Measurements from ENCODE around the gene OR1L8.
"Not testable (repeated sequence)": the region's sequence is repeated elsewhere in the genome, so short reads cannot be mapped to it uniquely, and the experiment has no call there.

OR1L8 gene, protein sequence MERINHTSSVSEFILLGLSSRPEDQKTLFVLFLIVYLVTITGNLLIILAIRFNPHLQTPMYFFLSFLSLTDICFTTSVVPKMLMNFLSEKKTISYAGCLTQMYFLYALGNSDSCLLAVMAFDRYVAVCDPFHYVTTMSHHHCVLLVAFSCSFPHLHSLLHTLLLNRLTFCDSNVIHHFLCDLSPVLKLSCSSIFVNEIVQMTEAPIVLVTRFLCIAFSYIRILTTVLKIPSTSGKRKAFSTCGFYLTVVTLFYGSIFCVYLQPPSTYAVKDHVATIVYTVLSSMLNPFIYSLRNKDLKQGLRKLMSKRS

DNA sequence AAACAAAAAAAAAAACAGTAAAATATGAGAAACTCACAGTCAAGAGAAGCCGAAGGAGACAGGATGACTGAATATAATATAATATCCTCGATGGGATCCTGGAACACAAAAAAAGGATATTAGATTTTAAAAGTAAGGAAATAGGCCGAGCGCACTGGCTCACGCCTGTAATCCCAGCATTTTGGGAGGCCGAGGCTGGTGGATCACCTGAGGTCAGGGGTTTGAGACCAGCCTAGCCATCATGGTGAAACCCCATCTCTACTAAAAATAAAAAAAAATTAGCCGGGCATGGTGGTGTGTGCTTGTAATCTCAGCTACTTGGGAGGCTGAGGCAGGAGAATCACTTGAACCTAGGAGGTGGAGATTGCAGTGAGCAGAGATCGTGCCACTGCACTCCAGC, at the start of gene OR1L8:
OR1L8 (minus strand) TSS at position 101 of the 400 bp plus-strand sequence. CDS start 14,907 bp downstream, outside the sequence.
- DNase-seq: not testable (repeated sequence)

DNA sequence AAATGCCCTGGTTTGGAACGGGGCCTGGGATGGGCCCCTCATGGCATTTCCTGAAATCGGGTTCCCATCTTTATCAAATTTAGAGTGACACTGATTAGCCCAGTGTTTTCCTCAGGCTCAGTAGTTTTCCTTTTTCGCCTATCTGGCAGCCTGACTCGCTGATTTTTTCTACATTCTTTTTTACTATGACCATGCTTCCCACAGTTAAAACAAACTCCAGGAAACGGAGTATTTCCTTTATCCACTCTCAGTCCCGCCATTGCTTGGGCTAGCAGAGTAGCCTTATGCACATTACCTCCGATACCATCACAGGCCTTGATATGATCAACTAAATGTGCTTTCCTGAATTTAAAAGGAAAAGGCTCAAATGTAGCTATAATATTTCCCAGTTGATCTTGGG, 36.8 kb upstream of the OR1L8 start:
- no peak for DNase-seq

DNA sequence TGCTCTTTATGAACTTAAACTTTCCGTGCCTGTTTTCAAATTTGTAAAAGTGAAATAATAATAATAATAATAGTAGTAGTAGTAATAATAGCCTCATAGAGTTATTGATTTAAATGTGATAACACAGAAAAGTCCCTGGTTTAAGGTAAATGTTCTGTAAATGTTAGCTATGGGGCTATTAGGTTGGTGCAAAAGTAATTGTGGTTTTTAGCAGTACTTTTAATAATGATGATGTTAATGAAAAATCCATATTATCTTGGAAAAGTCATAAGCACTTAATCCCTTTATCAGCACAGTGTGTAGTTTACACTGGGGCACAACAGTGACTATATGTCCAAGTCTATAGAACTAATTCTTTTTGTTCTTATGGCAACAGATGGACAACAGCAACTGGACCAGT, 31.2 kb upstream of the OR1L8 start, which contains the start of gene OR1Q1:
OR1Q1 (plus strand) TSS at position 377 of the 400 bp plus-strand sequence; CDS start at position 377, 0 bp downstream.
- no peak for DNase-seq

DNA sequence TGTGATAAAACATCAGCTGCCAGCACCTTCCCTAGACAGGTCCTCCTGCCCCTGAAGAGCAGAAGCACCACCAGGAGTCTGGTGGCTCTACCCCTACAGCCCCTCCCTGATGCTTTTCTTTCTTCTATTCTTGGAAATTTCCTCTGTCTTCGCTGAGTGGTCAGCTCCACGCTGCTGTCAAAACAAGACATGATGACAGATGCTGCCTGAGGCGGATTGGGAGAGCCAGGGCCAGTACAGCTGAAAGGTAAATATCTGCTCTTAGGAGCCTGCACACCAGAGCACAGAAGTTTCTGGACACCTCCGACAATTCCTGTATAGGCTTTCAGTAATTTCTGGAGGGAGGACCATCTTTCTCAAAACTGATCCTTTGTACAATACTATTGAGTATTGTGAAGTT, 26.6 kb upstream of the OR1L8 start:
- DNase-seq: no peak

DNA sequence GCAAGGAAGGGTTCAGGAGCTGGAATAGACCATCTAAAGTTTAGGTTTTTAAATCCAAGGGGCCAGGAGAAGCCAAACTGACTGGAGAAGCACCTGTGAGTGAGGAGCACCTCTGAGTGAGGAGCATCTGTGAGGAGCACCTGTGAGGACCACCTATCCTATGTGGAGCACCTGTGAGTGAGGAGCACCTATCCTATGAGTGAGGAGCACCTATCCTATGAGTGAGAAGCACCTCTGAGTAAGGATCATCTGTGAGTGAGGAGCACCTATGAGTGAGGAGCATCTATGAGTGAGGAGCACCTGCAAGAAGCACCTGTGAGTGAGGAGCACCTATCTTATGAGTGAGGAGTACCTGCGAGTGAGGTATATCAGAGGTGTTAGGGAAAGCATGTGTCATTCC, 23.4 kb upstream of the OR1L8 start:
- no peak for DNase-seq

DNA sequence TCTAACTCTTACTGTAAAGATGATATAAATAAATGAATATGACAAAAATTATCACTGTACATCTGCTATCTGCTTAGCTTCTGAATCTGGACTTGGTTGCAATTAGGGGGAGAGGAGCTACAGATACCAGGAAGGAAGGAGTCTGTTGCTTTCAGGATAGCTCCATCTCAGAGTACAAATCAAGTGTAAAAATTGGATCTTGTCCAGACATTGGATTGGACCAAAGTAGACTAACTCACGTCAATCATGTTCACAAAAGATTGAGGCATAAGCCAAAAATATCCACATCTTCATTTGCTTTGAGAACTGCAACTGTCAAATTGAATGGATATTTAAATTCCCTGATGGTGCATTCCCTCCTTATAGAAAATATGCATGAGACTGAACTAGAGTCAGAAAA, 22.5 kb upstream of the OR1L8 start:
- DNase-seq: no peak

DNA sequence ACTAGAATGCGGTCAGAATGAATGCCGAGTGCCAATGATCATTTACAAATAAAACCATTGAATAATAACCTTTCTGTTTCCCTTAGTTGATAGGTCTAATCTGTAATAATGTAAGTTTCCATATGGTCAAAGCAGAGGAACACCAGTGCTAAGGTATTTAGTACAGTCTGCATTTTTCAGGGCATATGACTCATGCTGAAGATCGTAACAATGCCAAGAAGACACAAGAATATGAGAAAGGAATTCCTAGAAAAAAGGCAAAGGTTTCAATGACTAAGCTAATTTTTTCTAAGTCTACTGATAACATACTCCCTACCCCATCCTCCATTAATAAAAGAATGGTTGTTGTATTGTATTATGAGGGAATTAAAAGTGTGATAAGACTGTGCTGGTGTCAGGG, 2.8 kb downstream of the OR1L8 start:
- peak; percentile 77 for DNase-seq

DNA sequence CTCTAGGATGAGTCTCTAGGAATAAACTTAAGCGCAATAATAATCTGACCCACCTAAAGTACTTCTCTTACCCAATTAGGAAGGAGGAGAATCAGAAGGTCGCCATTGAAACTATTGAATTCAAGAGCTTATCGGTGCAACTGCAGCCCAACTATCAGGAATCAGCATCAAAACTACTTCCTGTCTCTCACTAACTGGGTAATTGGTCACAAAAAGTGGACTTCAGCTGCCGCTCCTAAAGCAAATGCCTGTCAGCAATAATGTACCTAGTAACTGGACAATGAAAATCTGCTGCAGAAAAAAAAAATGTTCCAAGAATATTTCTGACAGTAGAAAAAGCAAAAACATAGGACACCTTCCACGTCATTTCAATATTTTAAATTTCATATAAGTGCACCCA, 3.3 kb downstream of the OR1L8 start:
- peak; percentile 39 for DNase-seq

DNA sequence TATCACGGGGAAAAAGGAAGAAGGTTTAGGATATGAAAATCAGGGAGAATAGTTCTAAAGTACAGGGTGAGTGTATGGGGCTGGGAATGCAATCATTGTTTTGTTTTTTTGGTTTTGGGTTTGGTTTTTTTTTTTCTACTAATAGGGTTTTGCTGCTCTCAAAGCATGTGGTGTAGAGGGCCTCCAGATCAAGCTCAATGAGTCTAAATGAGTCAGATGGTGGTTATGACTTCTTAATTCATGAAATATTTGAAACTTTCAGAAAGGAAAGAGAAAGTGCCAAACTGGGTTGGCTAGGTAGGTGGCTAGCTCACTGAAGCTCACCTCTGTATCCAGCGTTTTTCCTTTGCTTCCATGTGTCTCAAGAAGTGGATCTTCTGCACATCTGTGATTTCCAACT, 10.7 kb downstream of the OR1L8 start:
- peak; percentile 24 for DNase-seq

DNA sequence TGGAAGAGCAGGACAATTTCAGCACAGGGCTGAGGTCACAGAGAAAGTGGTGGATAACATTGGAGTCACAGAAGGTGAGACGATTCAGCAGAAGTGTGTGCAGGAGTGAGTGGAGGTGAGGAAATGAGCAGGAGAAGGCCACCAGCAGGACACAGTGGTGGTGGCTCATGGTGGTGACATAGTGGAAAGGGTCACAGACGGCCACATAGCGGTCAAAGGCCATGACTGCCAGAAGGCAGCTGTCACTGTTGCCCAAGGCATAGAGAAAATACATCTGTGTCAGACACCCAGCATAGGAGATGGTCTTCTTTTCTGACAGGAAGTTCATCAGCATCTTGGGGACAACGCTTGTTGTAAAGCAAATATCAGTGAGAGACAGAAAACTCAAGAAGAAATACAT, 15.3 kb downstream of the OR1L8 start:
- DNase-seq: no peak

DNA sequence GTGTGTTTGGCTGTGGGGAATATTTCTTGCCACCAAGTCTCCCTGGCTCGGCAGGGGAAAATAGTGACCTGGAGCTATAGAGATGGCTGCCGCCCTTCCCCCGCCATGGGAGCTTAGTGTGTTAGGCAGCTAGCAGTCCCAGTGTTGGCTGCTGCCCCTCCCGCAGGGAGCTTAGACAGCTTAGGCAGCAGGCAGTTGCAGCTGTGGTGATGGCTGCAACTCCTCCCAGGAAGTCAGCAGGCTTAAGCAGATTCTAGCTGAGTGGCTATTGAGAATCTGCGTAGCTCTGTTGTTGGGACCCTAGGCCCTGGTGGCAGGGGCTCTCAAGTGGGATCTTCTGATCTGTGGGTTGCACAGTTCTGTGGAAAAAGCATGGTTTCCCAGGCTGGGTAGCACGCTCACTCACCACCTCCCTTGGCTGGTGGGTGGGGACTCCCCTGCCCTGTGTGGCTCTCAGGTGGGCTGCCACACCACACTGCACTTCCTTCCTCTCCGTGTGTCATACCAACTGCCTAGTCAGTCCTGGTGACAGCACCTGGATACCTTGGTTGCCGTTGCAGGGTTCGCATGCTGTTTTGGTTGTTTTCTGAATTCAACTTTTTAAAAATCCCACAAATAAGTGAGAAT, 20.9 kb downstream of the OR1L8 start:
- no peak for DNase-seq

DNA sequence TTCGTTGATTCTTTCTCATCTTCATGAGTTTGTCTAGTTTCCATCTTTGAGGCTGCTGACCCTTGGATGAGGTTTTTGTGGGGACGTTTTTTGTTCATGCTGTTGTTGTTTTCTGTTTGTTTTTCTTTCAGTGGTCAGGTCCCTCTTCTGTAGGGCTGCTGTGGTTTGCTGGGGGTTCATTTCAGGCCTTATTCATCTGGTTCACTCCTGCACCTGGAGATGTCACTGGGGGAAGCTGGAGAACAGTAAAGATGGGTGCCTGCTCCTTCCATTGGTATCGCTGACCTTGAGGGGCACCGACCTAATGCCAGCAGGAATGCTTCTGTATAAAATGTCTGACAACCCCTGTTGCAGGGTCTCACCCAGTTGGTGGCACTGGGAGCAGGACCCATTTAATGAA, 21.7 kb downstream of the OR1L8 start:
- no peak for DNase-seq

DNA sequence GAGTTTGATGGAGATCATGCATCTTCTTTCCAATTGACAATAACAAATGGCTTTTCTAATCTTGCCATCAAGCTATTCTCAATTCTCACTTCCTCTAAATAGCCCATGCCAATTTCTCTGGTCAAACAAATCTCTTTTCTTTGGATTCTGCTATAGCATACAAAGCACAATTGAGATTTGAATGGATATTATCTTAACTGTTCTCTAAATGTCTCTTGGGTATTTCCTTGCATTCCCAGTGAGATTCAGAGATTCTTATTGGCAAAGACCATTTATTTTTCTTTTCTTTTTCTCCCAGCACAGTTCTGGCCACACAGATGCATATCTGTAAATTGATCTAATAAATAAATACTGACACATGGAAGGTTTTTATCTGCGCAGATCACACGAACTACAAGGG, 30.4 kb downstream of the OR1L8 start, which contains the start of gene OR1N2:
OR1N2 (plus strand) TSS at position 301 of the 400 bp plus-strand sequence. CDS start 100 bp downstream, outside the sequence.
- DNase-seq: no peak

DNA sequence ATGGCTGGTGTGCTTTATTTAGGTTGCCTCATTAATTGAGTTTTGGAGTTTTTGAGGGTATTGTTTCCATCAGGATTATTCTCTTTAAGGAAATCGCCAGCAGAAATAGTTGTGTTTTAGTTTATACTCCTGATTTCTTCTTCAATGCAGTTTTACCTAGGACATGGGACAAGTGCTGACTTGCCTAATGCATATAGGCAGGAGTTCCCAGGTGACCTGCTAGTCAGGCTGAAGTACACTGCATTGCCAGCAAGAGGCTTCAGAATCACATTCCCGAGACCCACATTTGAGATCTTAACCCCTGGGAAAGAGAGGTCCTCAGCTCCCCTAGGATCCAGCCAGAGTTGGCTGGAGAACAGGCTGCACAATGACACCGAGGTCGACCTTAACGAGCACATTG, 31.8 kb downstream of the OR1L8 start:
- DNase-seq: no peak

DNA sequence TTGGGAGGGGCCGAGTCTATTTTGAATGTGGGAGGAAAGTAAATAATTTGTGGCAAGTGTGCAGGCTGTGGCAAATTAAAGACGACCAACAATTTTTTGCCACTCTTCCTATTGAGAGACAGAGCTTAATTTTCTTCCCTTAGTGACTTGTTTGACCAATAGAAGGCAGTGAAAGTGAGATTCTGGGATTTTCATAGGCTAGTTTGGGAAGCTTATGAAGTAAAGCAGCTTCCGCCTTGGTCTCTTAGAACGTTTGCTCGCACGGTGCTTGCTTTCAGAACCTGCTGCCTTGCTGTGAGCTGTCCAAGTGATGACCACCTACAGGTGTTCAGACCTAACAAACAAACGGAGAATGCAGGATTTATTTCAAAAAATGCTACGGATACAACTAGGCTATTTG, 37.0 kb downstream of the OR1L8 start:
- DNase-seq: no peak

DNA sequence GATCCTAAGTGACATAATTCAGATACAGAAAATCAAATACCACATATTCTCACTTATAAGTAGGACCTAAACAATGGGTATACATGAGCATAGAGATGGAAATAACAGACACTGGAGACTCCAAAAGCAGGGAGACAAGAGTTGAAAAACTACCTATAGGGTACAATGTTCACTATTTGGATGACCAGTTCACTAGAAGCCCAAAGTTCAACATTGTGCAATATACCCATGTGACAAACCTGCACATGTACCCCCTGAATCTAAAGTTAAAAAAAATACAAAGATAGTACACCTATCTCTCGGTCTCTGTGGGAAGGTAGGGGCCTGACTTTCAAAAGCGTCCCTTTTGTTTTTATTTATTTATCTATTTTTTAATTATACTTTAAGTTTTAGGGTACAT, 44.4 kb downstream of the OR1L8 start:
- no peak for DNase-seq

DNA sequence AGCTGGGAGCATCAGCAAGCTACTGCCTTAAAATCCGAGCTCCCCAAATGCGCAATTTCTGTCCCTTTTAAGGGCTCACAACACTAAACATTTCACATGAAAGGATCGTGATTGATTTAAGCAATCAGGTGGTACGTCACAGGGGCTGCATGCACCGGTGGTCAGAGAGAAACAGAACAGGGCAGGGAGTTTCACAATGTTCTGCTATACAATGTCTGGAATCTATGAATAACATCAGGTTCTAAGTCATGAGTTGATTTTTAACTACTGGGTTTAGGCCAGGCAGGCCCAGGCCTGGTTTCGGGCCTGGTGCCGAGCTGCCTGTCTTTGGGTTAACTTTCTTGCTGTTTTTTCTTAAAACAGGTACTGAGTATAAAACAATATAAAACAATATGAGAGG, 46.1 kb downstream of the OR1L8 start:
- DNase-seq: not testable (repeated sequence)

DNA sequence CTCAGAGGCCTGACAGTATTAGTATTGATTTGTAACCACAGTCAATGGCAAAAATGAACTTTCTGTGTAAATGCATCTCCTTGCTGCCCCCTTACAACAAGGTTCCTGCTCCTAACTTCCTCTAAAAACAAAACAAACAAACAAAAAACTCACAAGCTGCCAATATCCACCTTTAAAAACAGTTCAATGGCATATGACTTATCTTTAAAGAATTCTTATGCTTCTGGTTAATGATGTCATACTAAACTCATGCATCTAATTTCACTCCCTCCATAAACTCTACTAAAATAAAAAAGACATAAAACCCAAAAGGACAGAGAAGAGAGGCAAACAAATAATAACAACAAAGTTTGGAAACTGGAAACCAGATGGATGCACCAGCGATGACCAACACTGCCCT, 47.0 kb downstream of the OR1L8 start:
- DNase-seq: no peak

DNA sequence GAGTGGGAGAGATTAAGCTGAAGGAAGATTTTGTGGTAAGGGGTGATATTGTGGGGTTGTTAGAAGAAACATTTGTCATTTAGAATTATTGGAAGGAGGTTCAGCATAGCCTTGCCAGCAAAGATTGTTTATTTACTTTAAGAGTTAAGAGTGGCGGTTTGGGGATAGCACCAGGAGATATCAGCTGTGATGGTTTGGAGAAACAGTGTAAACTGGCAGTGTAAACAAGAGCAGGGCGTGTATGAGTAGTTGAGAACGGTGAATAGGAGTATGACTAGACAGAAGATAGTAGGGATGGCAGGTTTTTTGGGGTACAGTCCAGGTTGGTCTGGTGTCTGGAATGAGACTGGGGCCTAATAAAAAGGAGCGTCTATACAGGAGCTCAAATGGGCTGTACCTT, 52.0 kb downstream of the OR1L8 start:
- DNase-seq: not testable (repeated sequence)

DNA sequence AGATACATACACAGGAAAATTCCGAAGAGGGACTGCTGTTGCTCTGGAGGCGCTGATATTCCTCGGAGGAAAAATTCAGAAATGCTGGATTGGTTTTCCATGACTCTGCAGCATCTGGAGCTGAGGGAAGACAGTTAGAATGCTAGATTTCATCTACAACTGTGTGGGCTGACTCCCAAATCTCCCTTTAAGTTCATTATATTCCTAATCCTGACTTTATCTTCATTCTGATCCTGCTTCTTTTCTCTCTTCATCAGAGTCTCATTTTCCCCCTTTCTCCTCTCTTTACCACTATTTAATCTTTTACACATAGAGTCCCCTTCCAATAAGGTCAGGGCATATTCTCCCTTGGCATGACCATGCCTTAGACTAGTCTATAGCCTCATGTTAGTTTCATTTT, 56.0 kb downstream of the OR1L8 start, which contains the start of gene OR1N1:
OR1N1 (minus strand) TSS at position 101 of the 400 bp plus-strand sequence; CDS start at position 101, 0 bp downstream.
- no peak for DNase-seq

DNA sequence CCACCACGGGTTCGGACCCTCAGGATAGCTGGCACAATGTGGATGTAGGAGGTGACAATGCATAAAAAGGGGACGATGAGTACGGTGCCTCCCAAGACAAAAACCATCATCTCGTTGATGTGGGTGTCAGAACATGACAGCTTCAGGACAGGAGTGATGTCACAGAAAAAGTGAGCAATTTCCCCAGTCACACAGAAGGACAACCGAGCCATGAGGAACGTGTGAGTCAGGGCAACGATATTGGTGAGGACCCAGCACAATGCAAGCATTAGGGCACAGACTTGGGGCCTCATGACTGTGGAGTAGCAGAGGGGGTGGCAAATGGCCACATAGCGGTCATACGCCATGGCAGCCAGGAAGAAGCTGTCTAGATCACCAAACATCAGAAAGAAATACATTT, 56.6 kb downstream of the OR1L8 start:
- DNase-seq: no peak

DNA sequence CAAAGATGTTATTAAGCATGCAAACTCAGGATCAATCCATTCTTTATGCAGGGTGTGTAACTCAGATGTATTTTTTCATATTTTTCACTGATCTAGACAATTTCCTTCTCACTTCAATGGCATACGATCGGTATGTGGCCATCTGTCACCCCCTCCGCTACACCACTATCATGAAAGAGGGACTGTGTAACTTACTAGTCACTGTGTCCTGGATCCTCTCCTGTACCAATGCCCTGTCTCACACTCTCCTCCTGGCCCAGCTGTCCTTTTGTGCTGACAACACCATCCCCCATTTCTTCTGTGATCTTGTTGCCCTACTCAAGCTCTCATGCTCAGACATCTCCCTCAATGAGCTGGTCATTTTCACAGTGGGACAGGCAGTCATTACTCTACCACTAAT, 63.8 kb downstream of the OR1L8 start:
- DNase-seq: no peak

DNA sequence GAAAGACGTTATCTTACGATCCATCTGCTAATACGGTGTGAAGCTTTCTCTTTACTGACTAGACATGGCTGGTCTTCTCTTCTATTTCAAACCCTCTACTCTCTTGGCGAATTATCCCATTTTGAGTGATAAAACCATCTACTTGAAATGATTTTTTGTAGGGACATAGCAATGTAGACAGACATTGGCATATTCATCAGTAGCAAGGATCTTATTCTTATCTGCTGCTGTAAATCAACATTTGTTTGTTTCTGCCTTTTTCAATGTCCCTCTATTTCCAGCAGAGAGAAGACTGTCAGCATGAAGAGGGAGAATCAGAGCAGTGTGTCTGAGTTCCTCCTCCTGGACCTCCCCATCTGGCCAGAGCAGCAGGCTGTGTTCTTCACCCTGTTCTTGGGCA, 64.3 kb downstream of the OR1L8 start, which contains the start of gene OR1J4:
OR1J4 (plus strand) TSS at position 301 of the 400 bp plus-strand sequence; CDS start at position 301, 0 bp downstream.
- no peak for DNase-seq

DNA sequence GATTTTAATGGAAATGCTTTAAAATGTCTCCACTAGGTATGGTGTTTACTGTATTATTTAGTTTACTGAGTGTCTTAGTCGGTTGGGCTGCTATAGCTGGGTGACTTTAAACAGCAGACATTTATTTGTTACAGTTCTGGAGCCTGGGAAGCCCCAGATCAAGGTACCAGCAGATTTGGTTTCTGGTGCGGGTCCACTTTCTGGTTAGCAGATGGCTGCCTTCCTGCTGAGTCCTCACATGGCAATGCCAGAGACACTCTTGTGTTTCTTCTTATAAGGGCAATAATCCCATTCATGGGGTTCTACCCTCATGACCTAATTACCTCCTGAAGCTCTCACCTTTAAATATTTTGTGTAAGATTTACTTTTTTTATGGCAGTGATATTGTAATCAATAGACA, 65.0 kb downstream of the OR1L8 start:
- no peak for DNase-seq

Measured in OCI-M1 (cell line).